ENCODE measurements around the gene SLC39A5.
A peak's percentile ranks its signal among the peaks of the same experiment; 100 is the strongest.

SLC39A5 gene

GRCh38 chr12:56188778-56189098, 41.1 kb upstream of the SLC39A5 start:
- no peaks in the 10 kb centered on the region for H4K20me1 ChIP-seq (ENCODE audit: insufficient read depth, low read length)
- H3K4me3 ChIP-seq (ENCODE audit: low read length) = peak overlapping the region; percentile 91
- H3K27ac ChIP-seq (ENCODE audit: low read length) = no peak overlapping the region
- TF ChIP-seq CTCF (IDR thresholded peaks at IDR 0.05; ENCODE audit: low read length) = no peak
- no peak for TF ChIP-seq EZH2phosphoT487 (IDR thresholded peaks at IDR 0.05; ENCODE audit: low read length)
- no peak for TF ChIP-seq EZH2 (optimal IDR thresholded peaks at IDR 0.05; ENCODE audit: low read depth, low read length)
- H3K4me1 ChIP-seq (ENCODE audit: low read length) = peaks cover 27% of the 10 kb centered on the region
- 0 out of 2 replicates have a peak, but pooled peaks cover 9% of the 10 kb centered on the region for H3K36me3 ChIP-seq (replicated peaks; ENCODE audit: insufficient read depth, low read length)
- peaks cover 14% of the 10 kb centered on the region for H3F3A ChIP-seq (ENCODE audit: insufficient read depth, low read length)
- peak overlapping the region; percentile 79 for H3K4me2 ChIP-seq (ENCODE audit: low read depth, low read length)
- H3K79me2 ChIP-seq (ENCODE audit: low read length) = peaks cover 44% of the 10 kb centered on the region
- H3K9me2 ChIP-seq (replicated peaks; ENCODE audit: insufficient read depth, low read length) = no peaks in the 10 kb centered on the region
- H3K27me3 ChIP-seq (replicated peaks; ENCODE audit: insufficient read depth, low read length) = no peaks in the 10 kb centered on the region
- H3K9ac ChIP-seq (ENCODE audit: low read length) = peak overlapping the region; percentile 63
- DNase-seq = no peak
- H2AFZ ChIP-seq (ENCODE audit: low read length) = peak overlapping the region; percentile 74
- H3K9me3 ChIP-seq (replicated peaks; ENCODE audit: insufficient read depth, low read length) = no peaks in the 10 kb centered on the region

GRCh38 chr12:56189099-56189917, 40.5 kb upstream of the SLC39A5 start, which contains the start of gene SMARCC2:
Gene SMARCC2, minus strand, starts transcription at chr12:56189483. Its CDS starts 22 bp downstream, at chr12:56189461.
- no peaks in the 10 kb centered on the region for H3K9me3 ChIP-seq (replicated peaks; ENCODE audit: insufficient read depth, low read length)
- peak; percentile 89 for DNase-seq
- peak within 1 kb of the TSS; percentile 79 for H3K9ac ChIP-seq (ENCODE audit: low read length)
- peak within 1 kb of the TSS; percentile 77 for H3K27ac ChIP-seq (ENCODE audit: low read length)
- peaks cover 40% of the 10 kb centered on the region for H3K79me2 ChIP-seq (ENCODE audit: low read length)
- peaks cover 27% of the 10 kb centered on the region for H3K4me1 ChIP-seq (ENCODE audit: low read length)
- no peaks in the 10 kb centered on the region for H4K20me1 ChIP-seq (ENCODE audit: insufficient read depth, low read length)
- H3K27me3 ChIP-seq (replicated peaks; ENCODE audit: insufficient read depth, low read length) = no peaks in the 10 kb centered on the region
- no peaks in the 10 kb centered on the region for H3K9me2 ChIP-seq (replicated peaks; ENCODE audit: insufficient read depth, low read length)
- H3K4me2 ChIP-seq (ENCODE audit: low read depth, low read length) = peak within 1 kb of the TSS; percentile 96
- peaks cover 14% of the 10 kb centered on the region for H3F3A ChIP-seq (ENCODE audit: insufficient read depth, low read length)
- peak within 1 kb of the TSS; percentile 92 for H3K4me3 ChIP-seq (ENCODE audit: low read length)
- H3K36me3 ChIP-seq (replicated peaks; ENCODE audit: insufficient read depth, low read length) = 0 out of 2 replicates have a peak, but pooled peaks cover 7% of the 10 kb centered on the region
- TF ChIP-seq EZH2 (optimal IDR thresholded peaks at IDR 0.05; ENCODE audit: low read depth, low read length) (no peak), CTCF (IDR thresholded peaks at IDR 0.05; ENCODE audit: low read length) (peak; percentile 60)
- peak within 1 kb of the TSS; percentile 100 for H2AFZ ChIP-seq (ENCODE audit: low read length)

GRCh38 chr12:56189918-56190694, 39.7 kb upstream of the SLC39A5 start:
- TF ChIP-seq EZH2phosphoT487 (IDR thresholded peaks at IDR 0.05; ENCODE audit: low read length) = no peak
- no peak for TF ChIP-seq CTCF (IDR thresholded peaks at IDR 0.05; ENCODE audit: low read length)
- no peak for TF ChIP-seq EZH2 (optimal IDR thresholded peaks at IDR 0.05; ENCODE audit: low read depth, low read length)
- peak overlapping the region; percentile 92 for H3K4me3 ChIP-seq (ENCODE audit: low read length)

More at GRCh38 chr12:56189918-56190694, 39.7 kb upstream of the SLC39A5 start:
- H3K4me2 ChIP-seq (ENCODE audit: low read depth, low read length) = peak overlapping the region; percentile 96
- no peaks in the 10 kb centered on the region for H3K9me2 ChIP-seq (replicated peaks; ENCODE audit: insufficient read depth, low read length)
- peaks cover 32% of the 10 kb centered on the region for H3K79me2 ChIP-seq (ENCODE audit: low read length)
- H3K36me3 ChIP-seq (replicated peaks; ENCODE audit: insufficient read depth, low read length) = 0 out of 2 replicates have a peak, but pooled peaks cover 4% of the 10 kb centered on the region
- peaks cover 27% of the 10 kb centered on the region for H3K4me1 ChIP-seq (ENCODE audit: low read length)
- H3K27ac ChIP-seq (ENCODE audit: low read length) = peak overlapping the region; percentile 77
- peak overlapping the region; percentile 100 for H2AFZ ChIP-seq (ENCODE audit: low read length)
- no peaks in the 10 kb centered on the region for H4K20me1 ChIP-seq (ENCODE audit: insufficient read depth, low read length)
- no peaks in the 10 kb centered on the region for H3K27me3 ChIP-seq (replicated peaks; ENCODE audit: insufficient read depth, low read length)
- peak; percentile 82 for DNase-seq
- peaks cover 14% of the 10 kb centered on the region for H3F3A ChIP-seq (ENCODE audit: insufficient read depth, low read length)
- peak overlapping the region; percentile 79 for H3K9ac ChIP-seq (ENCODE audit: low read length)
- no peaks in the 10 kb centered on the region for H3K9me3 ChIP-seq (replicated peaks; ENCODE audit: insufficient read depth, low read length)
